ENCODE measurements around the gene PLCH2.

The PLCH2 gene

DNA sequence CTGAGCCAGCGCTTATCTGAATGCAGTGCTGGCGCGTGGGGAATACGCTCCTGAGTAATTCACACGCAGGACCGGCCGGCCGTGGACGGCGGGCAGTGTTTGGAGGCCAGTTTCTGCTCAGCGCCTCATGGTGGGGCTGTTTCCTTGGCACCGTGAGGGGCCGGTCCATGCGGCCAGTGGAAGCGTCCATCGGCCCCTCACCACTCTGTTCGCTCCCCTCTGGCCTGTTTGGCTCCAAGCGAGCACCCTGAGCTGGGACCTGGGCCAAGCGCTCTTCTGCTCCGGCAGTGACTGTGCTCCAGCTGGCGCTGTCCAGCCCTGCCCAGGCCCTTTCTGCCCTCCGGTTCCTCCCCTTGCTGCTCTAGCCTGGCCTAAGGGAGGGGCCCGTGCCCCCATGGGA is 16.3 kb upstream of the PLCH2 start:
- no peaks in the 10 kb centered on the region for H3K4me1 ChIP-seq (ENCODE audit: insufficient read depth, low read length)
- no peak for DNase-seq
- no peak overlapping the region for H3K9ac ChIP-seq (ENCODE audit: low read depth, low read length)
- no peak for ATAC-seq (ENCODE audit: insufficient read depth, low read depth)
- H3K36me3 ChIP-seq (ENCODE audit: insufficient read depth, low read length) = no peaks in the 10 kb centered on the region
- no peaks in the 10 kb centered on the region for H3K27me3 ChIP-seq (ENCODE audit: insufficient read depth, low read length, poor library complexity)
- TF ChIP-seq, protein P1, sequence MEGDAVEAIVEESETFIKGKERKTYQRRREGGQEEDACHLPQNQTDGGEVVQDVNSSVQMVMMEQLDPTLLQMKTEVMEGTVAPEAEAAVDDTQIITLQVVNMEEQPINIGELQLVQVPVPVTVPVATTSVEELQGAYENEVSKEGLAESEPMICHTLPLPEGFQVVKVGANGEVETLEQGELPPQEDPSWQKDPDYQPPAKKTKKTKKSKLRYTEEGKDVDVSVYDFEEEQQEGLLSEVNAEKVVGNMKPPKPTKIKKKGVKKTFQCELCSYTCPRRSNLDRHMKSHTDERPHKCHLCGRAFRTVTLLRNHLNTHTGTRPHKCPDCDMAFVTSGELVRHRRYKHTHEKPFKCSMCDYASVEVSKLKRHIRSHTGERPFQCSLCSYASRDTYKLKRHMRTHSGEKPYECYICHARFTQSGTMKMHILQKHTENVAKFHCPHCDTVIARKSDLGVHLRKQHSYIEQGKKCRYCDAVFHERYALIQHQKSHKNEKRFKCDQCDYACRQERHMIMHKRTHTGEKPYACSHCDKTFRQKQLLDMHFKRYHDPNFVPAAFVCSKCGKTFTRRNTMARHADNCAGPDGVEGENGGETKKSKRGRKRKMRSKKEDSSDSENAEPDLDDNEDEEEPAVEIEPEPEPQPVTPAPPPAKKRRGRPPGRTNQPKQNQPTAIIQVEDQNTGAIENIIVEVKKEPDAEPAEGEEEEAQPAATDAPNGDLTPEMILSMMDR (IDR thresholded peaks at IDR 0.05; ENCODE audit: borderline replicate concordance, extremely low read depth, low read length, poor library complexity, severe bottlenecking) = no peak
- TF ChIP-seq EZH2 (IDR thresholded peaks at IDR 0.05; ENCODE audit: borderline replicate concordance, low read depth, low read length, severe bottlenecking) = no peak
- no peaks in the 10 kb centered on the region for H3K9me3 ChIP-seq (ENCODE audit: insufficient read depth, low read length, severe bottlenecking)
- H2AFZ ChIP-seq (ENCODE audit: low read depth, low read length) = no peak overlapping the region
- peaks cover 4% of the 10 kb centered on the region for H4K20me1 ChIP-seq (ENCODE audit: insufficient read depth, low read length)
- H3K4me2 ChIP-seq (ENCODE audit: insufficient read depth, low read length) = no peak overlapping the region
- H3K4me3 ChIP-seq (ENCODE audit: low read depth in 1 of 2, low read length in 2 of 2) = no peak overlapping the region
- no peaks in the 10 kb centered on the region for H3K79me2 ChIP-seq (ENCODE audit: insufficient read depth, low read length)
- H3K27ac ChIP-seq (ENCODE audit: low read length) = no peak overlapping the region

DNA sequence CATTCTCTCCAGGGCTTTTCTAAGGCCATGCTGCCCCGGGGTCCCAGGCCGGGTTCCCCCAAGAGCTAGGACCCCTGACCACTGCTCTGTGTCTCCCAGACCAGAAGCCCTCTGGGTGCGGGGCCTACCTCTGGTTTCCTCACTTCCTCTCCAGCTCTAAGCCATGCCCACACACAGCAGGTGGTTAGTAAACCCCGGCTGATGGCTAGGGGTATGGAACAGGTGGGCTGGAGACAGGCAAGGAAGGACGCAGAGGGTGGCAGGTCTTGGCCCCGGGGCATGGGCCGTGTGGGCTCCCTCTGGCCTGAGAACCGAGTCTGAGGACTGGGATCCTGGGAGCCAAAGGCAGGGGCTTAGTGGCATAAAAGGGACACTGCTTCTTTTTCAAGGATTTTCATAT is 15.9 kb upstream of the PLCH2 start:
- Histone ChIP-seq H3K79me2 (ENCODE audit: insufficient read depth, low read length) (no peaks in the 10 kb centered on the region), H3K36me3 (ENCODE audit: insufficient read depth, low read length) (no peaks in the 10 kb centered on the region), H3K4me2 (ENCODE audit: insufficient read depth, low read length) (no peak overlapping the region), H4K20me1 (ENCODE audit: insufficient read depth, low read length) (peaks cover 4% of the 10 kb centered on the region), H3K27ac (ENCODE audit: low read length) (no peak overlapping the region), H2AFZ (ENCODE audit: low read depth, low read length) (no peak overlapping the region), H3K9me3 (ENCODE audit: insufficient read depth, low read length, severe bottlenecking) (no peaks in the 10 kb centered on the region), H3K9ac (ENCODE audit: low read depth, low read length) (no peak overlapping the region), H3K4me1 (ENCODE audit: insufficient read depth, low read length) (no peaks in the 10 kb centered on the region), H3K4me3 (ENCODE audit: low read depth in 1 of 2, low read length in 2 of 2) (no peak overlapping the region), H3K27me3 (ENCODE audit: insufficient read depth, low read length, poor library complexity) (no peaks in the 10 kb centered on the region)
- ATAC-seq (ENCODE audit: insufficient read depth, low read depth) (no peak), DNase-seq (no peak)
- TF ChIP-seq, protein P1 (IDR thresholded peaks at IDR 0.05; ENCODE audit: borderline replicate concordance, extremely low read depth, low read length, poor library complexity, severe bottlenecking) = no peak
- TF ChIP-seq EZH2 (IDR thresholded peaks at IDR 0.05; ENCODE audit: borderline replicate concordance, low read depth, low read length, severe bottlenecking) = no peak

DNA sequence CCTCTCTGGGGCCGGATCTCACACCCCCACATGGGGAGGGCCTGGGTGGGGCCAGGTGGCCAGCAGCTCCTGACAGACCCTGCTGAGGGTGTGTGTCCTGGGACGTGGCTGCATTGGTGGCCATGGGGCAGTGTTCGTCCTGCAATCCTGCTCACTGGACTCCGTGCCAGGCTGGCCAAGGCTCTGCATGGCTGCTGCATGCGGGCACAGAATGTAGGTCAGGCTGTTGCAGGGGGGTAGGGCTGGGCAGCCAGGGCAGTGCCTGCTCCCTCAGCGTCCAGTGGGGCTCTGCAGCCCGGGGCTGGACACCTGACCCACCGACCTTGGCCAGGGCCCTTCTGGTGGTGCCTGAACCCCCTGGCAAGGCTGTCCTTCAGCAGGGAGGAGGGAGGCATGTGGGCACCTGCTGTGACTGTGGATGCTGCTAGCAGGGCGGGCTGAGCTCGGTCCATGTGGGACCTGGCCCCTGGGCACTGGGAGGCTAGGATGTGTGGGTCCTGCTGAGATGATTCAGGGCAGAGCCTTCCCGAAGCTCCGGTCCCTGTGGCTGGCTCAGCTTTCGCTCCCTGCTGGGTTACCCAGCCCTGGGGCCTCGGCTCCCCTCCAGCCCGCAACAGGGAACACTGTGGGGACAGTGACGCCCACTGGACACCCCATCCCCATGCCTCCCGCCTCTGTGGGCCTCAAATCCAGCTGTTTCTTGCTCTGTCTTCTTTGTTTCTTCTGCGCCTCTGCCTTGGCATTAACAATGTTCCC is 14.9 kb upstream of the PLCH2 start:
- Histone ChIP-seq H3K9me3 (ENCODE audit: insufficient read depth, low read length, severe bottlenecking) (no peaks in the 10 kb centered on the region), H3K36me3 (ENCODE audit: insufficient read depth, low read length) (no peaks in the 10 kb centered on the region), H3K9ac (ENCODE audit: low read depth, low read length) (no peak overlapping the region), H3K4me1 (ENCODE audit: insufficient read depth, low read length) (no peaks in the 10 kb centered on the region), H3K4me2 (ENCODE audit: insufficient read depth, low read length) (no peak overlapping the region), H3K27me3 (ENCODE audit: insufficient read depth, low read length, poor library complexity) (no peaks in the 10 kb centered on the region), H4K20me1 (ENCODE audit: insufficient read depth, low read length) (peaks cover 10% of the 10 kb centered on the region), H3K4me3 (ENCODE audit: low read depth in 1 of 2, low read length in 2 of 2) (no peak overlapping the region), H3K79me2 (ENCODE audit: insufficient read depth, low read length) (no peaks in the 10 kb centered on the region), H3K27ac (ENCODE audit: low read length) (no peak overlapping the region), H2AFZ (ENCODE audit: low read depth, low read length) (no peak overlapping the region)
- ATAC-seq (ENCODE audit: insufficient read depth, low read depth) (no peak), DNase-seq (no peak)
- TF ChIP-seq EZH2 (IDR thresholded peaks at IDR 0.05; ENCODE audit: borderline replicate concordance, low read depth, low read length, severe bottlenecking) = no peak
- TF ChIP-seq, protein P1 (IDR thresholded peaks at IDR 0.05; ENCODE audit: borderline replicate concordance, extremely low read depth, low read length, poor library complexity, severe bottlenecking) = no peak

Measured in DND-41 (cell line).